Measurements from ENCODE around the gene COPE.
"Not testable (repeated sequence)": the region's sequence is repeated elsewhere in the genome, so short reads cannot be mapped to it uniquely, and the experiment has no call there.

The COPE gene

GRCh38 chr19:18939922-18940768 lies 21.0 kb upstream of the COPE start:
- no peak for DNase-seq

GRCh38 chr19:18939163-18939562 lies 20.0 kb upstream of the COPE start:
- DNase-seq: no peak

- no peak for DNase-seq
These were observed 14.1 kb upstream of the COPE start for GRCh38 chr19:18933297-18933696.

GRCh38 chr19:18932216-18932841 lies 13.1 kb upstream of the COPE start:
- no peak for DNase-seq

- no peak for DNase-seq
These were observed 12.4 kb upstream of the COPE start for GRCh38 chr19:18931316-18932162.

- DNase-seq: no peak
These were observed 10.1 kb upstream of the COPE start for GRCh38 chr19:18929311-18929710.

GRCh38 chr19:18928018-18928805 lies 9.0 kb upstream of the COPE start:
- DNase-seq: no peak

- no peak for DNase-seq
These were observed 5.6 kb upstream of the COPE start for GRCh38 chr19:18924684-18925213.

- no peak for DNase-seq
These were observed 3.2 kb upstream of the COPE start for GRCh38 chr19:18922228-18922985.

GRCh38 chr19:18921593-18921992 lies 2.4 kb upstream of the COPE start:
- DNase-seq: no peak

GRCh38 chr19:18920400-18920799 lies 1.2 kb upstream of the COPE start:
- no peak for DNase-seq

GRCh38 chr19:18919900-18920214 lies 670 bp upstream of the COPE start:
- DNase-seq: no peak

GRCh38 chr19:18917593-18917992 lies 1.6 kb downstream of the COPE start:
- DNase-seq: not testable (repeated sequence)

- no peak for DNase-seq
These were observed 3.5 kb downstream of the COPE start for GRCh38 chr19:18915639-18916038.

GRCh38 chr19:18913466-18913865 lies 5.7 kb downstream of the COPE start:
- no peak for DNase-seq

GRCh38 chr19:18912933-18913332 lies 6.3 kb downstream of the COPE start:
- DNase-seq: no peak

- DNase-seq: no peak
These were observed 8.3 kb downstream of the COPE start for GRCh38 chr19:18910801-18911436.

- no peak for DNase-seq
These were observed 9.2 kb downstream of the COPE start for GRCh38 chr19:18910010-18910409.

GRCh38 chr19:18908917-18909619 lies 10.1 kb downstream of the COPE start:
- no peak for DNase-seq

Data from DMS153 (cell line).